Kidney epithelial cell (primary cell): Measurements from ENCODE around the gene SNRPA. TPM values are rescaled to one million over a fixed set of nuclear protein-coding genes. Genes with fewer than 3 reads are reported as not detected.

Source experiments
- DNase-seq: peaks from one replicate; pipeline ENCODE4 v3.0.0-alpha.2; 2010; ENCODE audit warnings: low read depth
- H3K27me3 ChIP-seq: 2 replicates; pipeline ENCODE4 v1.6.0; 2011; ENCODE audit warnings: low read length; ENCODE audit not compliant: control insufficient read depth, insufficient read depth
- H3K36me3 ChIP-seq: 2 replicates; pipeline ENCODE4 v1.5.1; 2011; ENCODE audit warnings: low read length; ENCODE audit not compliant: control insufficient read depth, insufficient read depth
- H3K4me3 ChIP-seq: 2 replicates; pipeline ENCODE4 v1.5.1; 2011; ENCODE audit warnings: low read depth, mild to moderate bottlenecking, control low read depth, low read length
- total RNA-seq: library from RNA; depleted of rRNA; stranded (reverse); fragments of >200 nt; gene quantifications from 2 replicates; pipeline ENCODE4 v1.2.3, GENCODE V29; 2015
- TF ChIP-seq, protein P1 (sequence below): IDR thresholded peaks from 2 replicates; pipeline ENCODE4 v1.5.1; 2011; ENCODE audit warnings: mild to moderate bottlenecking, moderate library complexity, low read length, control low read depth, inconsistent platforms; ENCODE audit not compliant: insufficient read depth, poor library complexity, severe bottlenecking

The SNRPA gene
- 84.4 and 110 TPM in 2 replicates for total RNA-seq

DNA sequence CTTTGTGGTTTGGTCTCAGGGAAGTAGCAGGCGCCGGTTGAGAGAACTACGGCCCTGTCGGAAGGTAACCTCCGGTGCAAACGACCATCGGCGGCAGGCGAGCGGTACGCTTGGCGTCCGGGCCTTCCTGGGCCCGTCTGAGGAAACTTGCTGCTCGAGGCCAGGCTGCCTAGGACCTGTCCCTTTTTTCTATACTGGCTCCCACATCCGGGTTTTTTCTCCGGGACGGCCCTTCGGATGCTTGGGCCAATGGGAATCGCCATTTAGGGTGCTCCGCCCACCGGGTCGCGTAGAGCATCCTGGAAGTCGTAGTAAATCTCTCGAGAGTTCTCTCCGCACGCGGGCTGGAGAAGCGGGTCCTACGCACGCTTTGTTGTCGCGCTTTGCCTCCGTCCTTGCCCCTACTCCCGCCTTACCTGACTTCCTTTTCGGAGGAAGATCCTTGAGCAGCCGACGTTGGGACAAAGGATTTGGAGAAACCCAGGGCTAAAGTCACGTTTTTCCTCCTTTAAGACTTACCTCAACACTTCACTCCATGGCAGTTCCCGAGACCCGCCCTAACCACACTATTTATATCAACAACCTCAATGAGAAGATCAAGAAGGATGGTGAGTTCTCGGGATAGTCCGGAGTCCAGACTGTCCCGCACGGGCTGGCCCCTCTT, at the start of gene SNRPA:
SNRPA (plus strand) TSS at position 330 of the 664 bp plus-strand sequence; CDS start at position 536, 206 bp downstream.
- TF ChIP-seq, protein P1, sequence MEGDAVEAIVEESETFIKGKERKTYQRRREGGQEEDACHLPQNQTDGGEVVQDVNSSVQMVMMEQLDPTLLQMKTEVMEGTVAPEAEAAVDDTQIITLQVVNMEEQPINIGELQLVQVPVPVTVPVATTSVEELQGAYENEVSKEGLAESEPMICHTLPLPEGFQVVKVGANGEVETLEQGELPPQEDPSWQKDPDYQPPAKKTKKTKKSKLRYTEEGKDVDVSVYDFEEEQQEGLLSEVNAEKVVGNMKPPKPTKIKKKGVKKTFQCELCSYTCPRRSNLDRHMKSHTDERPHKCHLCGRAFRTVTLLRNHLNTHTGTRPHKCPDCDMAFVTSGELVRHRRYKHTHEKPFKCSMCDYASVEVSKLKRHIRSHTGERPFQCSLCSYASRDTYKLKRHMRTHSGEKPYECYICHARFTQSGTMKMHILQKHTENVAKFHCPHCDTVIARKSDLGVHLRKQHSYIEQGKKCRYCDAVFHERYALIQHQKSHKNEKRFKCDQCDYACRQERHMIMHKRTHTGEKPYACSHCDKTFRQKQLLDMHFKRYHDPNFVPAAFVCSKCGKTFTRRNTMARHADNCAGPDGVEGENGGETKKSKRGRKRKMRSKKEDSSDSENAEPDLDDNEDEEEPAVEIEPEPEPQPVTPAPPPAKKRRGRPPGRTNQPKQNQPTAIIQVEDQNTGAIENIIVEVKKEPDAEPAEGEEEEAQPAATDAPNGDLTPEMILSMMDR, result no peak
- H3K27me3 ChIP-seq, result no peaks in the 10 kb centered on the region
- DNase-seq, result peak; percentile 92
- H3K36me3 ChIP-seq, result peaks cover 1% of the 10 kb centered on the region
- peak within 1 kb of the TSS; percentile 95 for H3K4me3 ChIP-seq

DNA sequence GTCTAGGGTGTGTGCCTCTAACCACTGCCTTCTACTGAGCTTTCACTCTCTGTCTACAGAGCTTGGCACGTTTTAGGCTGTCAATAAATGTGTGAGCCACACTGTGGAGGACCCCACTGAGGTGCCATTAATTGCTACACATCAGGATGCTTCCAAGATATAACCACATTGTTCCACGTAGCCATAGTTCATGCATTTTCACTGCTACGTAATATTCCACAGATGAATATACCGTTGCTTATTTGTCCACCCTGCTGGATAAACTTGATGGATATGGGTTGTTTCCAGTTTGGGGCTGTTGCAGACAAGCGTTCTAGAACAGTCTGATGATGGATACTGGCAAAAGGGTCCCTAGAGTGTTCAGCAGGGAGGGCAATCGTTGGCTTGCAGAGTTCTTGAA, 49.2 kb upstream of the SNRPA start:
- no peak for DNase-seq
- H3K27me3 ChIP-seq, result no peaks in the 10 kb centered on the region
- TF ChIP-seq, protein P1, result no peak
- no peak overlapping the region for H3K4me3 ChIP-seq
- H3K36me3 ChIP-seq, result no peaks in the 10 kb centered on the region

DNA sequence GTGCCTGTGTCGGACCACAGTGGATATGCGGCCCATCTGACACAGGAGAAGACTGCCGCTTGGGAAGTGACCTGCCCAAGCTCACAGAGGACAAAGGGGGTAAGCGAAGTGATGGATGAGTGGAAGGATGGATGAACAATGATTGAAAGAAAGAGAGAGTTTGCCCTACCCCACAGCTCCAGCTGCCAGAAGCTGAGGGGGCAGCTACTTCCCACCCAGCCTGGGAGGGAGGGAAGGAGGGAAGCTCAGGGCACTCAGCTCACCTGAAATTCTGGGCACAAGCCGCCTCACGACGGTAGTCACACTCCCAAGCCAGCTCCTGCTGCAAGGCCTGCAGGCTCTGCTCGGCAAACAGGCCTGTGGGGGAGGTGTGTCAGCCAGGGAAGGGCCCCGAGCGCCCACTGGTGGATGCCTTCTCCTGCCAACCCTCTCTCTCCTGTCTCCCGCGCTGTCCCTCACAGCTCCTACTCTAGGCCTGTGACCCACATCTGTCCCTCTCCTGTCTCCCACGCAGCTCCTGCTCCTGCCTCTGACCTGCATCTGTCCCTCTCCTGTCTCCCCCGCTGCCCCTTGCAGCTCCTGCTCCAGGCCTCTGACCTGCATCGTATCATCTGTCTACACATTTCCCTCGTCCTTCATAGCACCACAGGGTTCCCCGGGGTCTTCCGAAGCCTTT, 48.5 kb upstream of the SNRPA start:
- no peak overlapping the region for H3K4me3 ChIP-seq
- TF ChIP-seq, protein P1, result peak; percentile 75
- no peak for DNase-seq
- H3K27me3 ChIP-seq, result no peaks in the 10 kb centered on the region
- no peaks in the 10 kb centered on the region for H3K36me3 ChIP-seq

DNA sequence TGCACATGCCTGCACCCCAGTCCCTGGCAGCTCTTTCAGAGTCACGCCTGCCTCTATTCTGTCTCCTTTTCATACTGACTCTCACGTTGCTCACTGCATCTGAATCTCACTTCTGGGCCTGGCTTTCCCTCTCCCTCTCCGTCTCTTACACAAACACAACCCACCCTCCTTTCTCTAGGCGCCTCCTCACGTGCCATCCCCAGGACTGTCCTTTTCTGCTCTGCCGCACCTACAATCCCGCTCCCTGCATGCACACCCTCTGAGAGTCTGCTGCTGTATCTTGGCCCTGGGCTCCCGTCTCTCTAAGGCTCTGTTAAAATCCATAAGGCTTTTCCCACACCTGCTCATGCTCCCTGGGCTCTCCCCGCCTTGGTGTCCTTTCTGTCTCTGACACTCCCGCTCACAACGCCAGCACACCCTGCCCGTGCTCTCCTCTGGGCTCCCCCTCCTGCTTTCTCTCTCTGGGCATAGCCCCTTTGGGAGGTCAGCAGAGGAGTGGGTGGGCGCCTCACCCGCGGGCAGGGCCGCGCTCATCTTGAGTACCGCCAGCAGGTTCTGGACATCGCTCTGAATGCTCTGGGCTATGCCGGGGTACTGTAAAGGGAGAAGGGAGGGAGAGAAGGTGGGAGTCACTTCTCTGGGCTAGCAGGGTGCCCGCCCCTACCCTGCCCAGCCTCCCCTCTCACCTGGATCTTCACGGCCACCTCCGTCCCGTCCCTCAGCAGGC, 47.8 kb upstream of the SNRPA start:
- Histone ChIP-seq H3K4me3 (no peak overlapping the region), H3K27me3 (no peaks in the 10 kb centered on the region), H3K36me3 (no peaks in the 10 kb centered on the region)
- TF ChIP-seq, protein P1, result no peak
- no peak for DNase-seq

DNA sequence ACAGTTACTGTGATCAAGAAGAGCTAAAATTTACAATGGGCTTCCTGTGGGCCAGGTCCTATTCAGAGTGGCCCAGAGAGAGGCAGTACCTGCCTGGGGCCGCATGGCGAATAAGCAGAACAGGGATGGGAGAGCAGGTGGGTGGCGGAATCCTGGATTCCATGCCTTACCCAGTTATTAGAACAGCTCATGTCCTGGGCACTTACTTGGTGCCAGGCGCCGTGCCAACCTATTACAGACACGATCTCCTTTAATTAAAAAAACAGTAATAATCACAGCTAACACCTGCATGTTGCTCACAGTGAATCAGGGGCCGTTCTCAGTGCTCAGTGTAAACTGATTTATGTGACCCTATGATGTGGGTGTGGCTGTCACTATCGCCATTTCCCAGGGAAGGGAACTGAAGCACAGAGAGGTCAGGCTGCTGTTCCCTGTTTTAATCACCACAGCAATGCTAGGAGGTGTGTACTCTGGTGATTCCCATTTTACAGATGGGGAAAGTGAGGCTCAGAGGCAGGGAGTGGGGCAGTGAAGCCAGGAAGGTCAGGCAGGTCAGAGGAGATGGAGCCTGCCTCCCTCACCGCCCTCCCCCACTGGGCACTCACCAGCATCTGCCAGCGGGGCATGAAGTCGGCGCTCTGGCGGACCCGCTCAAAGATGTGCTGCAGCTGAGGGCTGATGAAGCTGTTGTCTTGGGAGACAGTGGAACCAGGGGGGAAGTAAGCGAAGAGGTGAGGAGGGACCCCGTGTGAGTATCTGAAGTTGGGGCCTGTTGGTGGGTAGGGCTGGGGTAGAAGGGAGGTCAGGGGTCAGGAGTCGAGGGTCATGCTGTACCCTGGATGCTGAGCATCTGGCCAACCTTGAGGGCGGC, 46.3 kb upstream of the SNRPA start:
- Histone ChIP-seq H3K36me3 (no peaks in the 10 kb centered on the region), H3K27me3 (no peaks in the 10 kb centered on the region), H3K4me3 (no peak overlapping the region)
- TF ChIP-seq, protein P1, result no peak
- no peak for DNase-seq
